Neuronal stem cell (in vitro differentiated cells): ENCODE data around the gene ZMAT3.
A peak's percentile ranks its signal among the peaks of the same experiment; 100 is the strongest.

Source experiments
- DNase-seq: peaks from one replicate; pipeline ENCODE4 v3.0.0-alpha.2; 2013; ENCODE audit warnings: low spot score
- H2AFZ ChIP-seq: one replicate; pipeline ENCODE4 v1.6.1; 2013; ENCODE audit warnings: mild to moderate bottlenecking, low read length, inconsistent platforms
- H2AK5ac ChIP-seq: 2 replicates; pipeline ENCODE4 v1.6.1; 2013; ENCODE audit warnings: low read depth, mild to moderate bottlenecking, inconsistent platforms, low read length, moderate library complexity, mixed read lengths
- H2BK120ac ChIP-seq: 2 replicates; pipeline ENCODE4 v1.6.1; 2013; ENCODE audit warnings: low read depth, mild to moderate bottlenecking, inconsistent platforms, low read length, moderate library complexity, mixed read lengths
- H2BK12ac ChIP-seq: one replicate; pipeline ENCODE4 v1.6.1; 2013; ENCODE audit warnings: low read length, inconsistent platforms
- H2BK15ac ChIP-seq: 2 replicates; pipeline ENCODE4 v1.6.1; 2013; ENCODE audit warnings: mild to moderate bottlenecking, low read length, inconsistent platforms, mixed read lengths
- H2BK5ac ChIP-seq: one replicate; pipeline ENCODE4 v1.6.1; 2013; ENCODE audit warnings: inconsistent platforms, mild to moderate bottlenecking, low read length, moderate library complexity
- H3K14ac ChIP-seq: one replicate; pipeline ENCODE4 v1.6.1; 2013; ENCODE audit warnings: low read length, inconsistent platforms
- H3K18ac ChIP-seq: 2 replicates; pipeline ENCODE4 v1.6.1; 2013; ENCODE audit warnings: low read length, inconsistent platforms
- H3K23ac ChIP-seq: 2 replicates; pipeline ENCODE4 v1.6.1; 2013; ENCODE audit warnings: low read depth, mild to moderate bottlenecking, mixed read lengths, low read length, inconsistent platforms; ENCODE audit not compliant: poor library complexity
- H3K27ac ChIP-seq: replicated peaks from 3 replicates; pipeline ENCODE4 v1.5.1; 2013; ENCODE audit warnings: low read length, inconsistent platforms
- H3K27me3 ChIP-seq, 3 experiments: 2 replicates each; pipeline ENCODE4 v1.6.1; 2013; ENCODE audit warnings: low read length in 3 of 3, mild to moderate bottlenecking in 2 of 3, inconsistent platforms in 1 of 3, low read depth in 1 of 3, mixed read lengths in 1 of 3, moderate library complexity in 1 of 3; ENCODE audit not compliant: control insufficient read depth in 3 of 3, insufficient read depth in 3 of 3
- H3K36me3 ChIP-seq, 2 donors: replicated peaks in 1 of 2; 2 replicates each; pipeline ENCODE4 v1.6.1; 2013; ENCODE audit warnings: low read length in 2 of 2; ENCODE audit not compliant: control insufficient read depth in 2 of 2, insufficient read depth in 2 of 2
- H3K4ac ChIP-seq: 2 replicates; pipeline ENCODE4 v1.6.1; 2013; ENCODE audit warnings: inconsistent platforms, mild to moderate bottlenecking, low read length, moderate library complexity
- H3K4me1 ChIP-seq, 2 donors: 1 replicate in 1 of 2; 2 replicates in 1 of 2; pipeline ENCODE4 v1.6.1; 2013; ENCODE audit warnings: low read length in 2 of 2, low read depth in 1 of 2; ENCODE audit not compliant: control insufficient read depth in 2 of 2, insufficient read depth in 1 of 2
- H3K4me2 ChIP-seq: one replicate; pipeline ENCODE4 v1.6.1; 2013; ENCODE audit warnings: mild to moderate bottlenecking, low read length, inconsistent platforms; ENCODE audit not compliant: insufficient read depth, poor library complexity, severe bottlenecking
- H3K4me3 ChIP-seq, 2 donors: 2 replicates each; pipeline ENCODE4 v1.5.1; 2013; ENCODE audit warnings: low read length in 2 of 2, mild to moderate bottlenecking in 2 of 2, inconsistent platforms in 1 of 2, moderate library complexity in 1 of 2
- H3K79me1 ChIP-seq: one replicate; pipeline ENCODE4 v1.6.1; 2013; ENCODE audit warnings: low read depth, mild to moderate bottlenecking, inconsistent platforms, low read length, moderate library complexity
- H3K9ac ChIP-seq: one replicate; pipeline ENCODE4 v1.6.1; 2013; ENCODE audit warnings: mild to moderate bottlenecking, low read depth, low read length, inconsistent platforms; ENCODE audit not compliant: poor library complexity
- H3K9me3 ChIP-seq, 2 donors: replicated peaks in 1 of 2; 2 replicates each; pipeline versions ENCODE3 to v1.6.1; 2013; ENCODE audit warnings: low read length in 2 of 2, mild to moderate bottlenecking in 2 of 2, inconsistent platforms in 1 of 2, low read depth in 1 of 2, mixed read lengths in 1 of 2, moderate library complexity in 1 of 2; ENCODE audit not compliant: control insufficient read depth in 2 of 2, insufficient read depth in 1 of 2
- H4K8ac ChIP-seq: one replicate; pipeline ENCODE4 v1.6.1; 2013; ENCODE audit warnings: low read depth, mild to moderate bottlenecking, inconsistent platforms, low read length, moderate library complexity
- H4K91ac ChIP-seq: one replicate; pipeline ENCODE4 v1.6.1; 2013; ENCODE audit warnings: low read length, low read depth, mild to moderate bottlenecking, inconsistent platforms; ENCODE audit not compliant: poor library complexity
- WGBS, 2 donors: extraction: QIAGEN DNeasy Blood & Tissue Kit; methylation state at CpG; one replicate each; pipeline ENCODE4 v1.1.7; 2013; ENCODE audit warnings: missing lambda C conversion rate in 2 of 2, mixed read lengths in 1 of 2; ENCODE audit not compliant: insufficient read length in 2 of 2, insufficient replicate concordance in 1 of 2; ENCODE audit errors: extremely low coverage in 2 of 2; 5-methylcytosine and 5-hydroxymethylcytosine counted together

Gene ZMAT3

DNA sequence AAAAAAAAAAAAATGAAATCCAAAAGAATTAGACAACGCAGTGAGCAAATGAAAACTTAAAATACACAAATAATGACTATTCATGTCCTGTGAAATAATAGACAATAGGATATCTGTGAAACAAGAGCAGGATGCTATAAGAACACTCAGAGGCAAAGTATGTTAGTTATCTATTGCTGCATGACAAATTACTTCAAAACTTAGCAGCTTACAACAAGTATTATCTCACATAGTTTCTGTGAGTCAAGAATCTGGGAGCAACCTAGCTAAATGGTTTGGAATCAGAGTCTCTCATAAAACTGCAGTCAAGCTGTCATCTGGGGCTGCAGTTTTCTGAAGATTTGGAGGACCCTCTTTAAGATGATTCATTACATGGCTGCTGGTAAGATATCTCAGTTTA, 36.5 kb upstream of the ZMAT3 start:
- Histone ChIP-seq H2BK12ac (no peak overlapping the region), H3K9me3 (no peaks in the 10 kb centered on the region), H3K23ac (no peak overlapping the region), H3K4me1 (no peaks in the 10 kb centered on the region), H3K14ac (no peak overlapping the region), H4K91ac (no peak overlapping the region), H3K79me1 (no peaks in the 10 kb centered on the region), H2BK120ac (no peak overlapping the region), H3K36me3 (no peaks in the 10 kb centered on the region), H2AK5ac (no peak overlapping the region), H3K27ac (no peak overlapping the region), H3K4me2 (no peak overlapping the region), H3K9ac (no peak overlapping the region), H3K4me3 (no peak overlapping the region), H2BK15ac (no peak overlapping the region), H2AFZ (no peak overlapping the region), H4K8ac (no peak overlapping the region), H3K18ac (no peak overlapping the region), H2BK5ac (no peak overlapping the region), H3K27me3 (no peaks in the 10 kb centered on the region), H3K4ac (no peak overlapping the region)
- no CpG with 5 or more reads among the region's 1 CpG for WGBS, 2 donors
- DNase-seq = no peak

GRCh38 chr3:179107617-179108016, 36.0 kb upstream of the ZMAT3 start:
- no peak overlapping the region for H3K27ac ChIP-seq
- H4K91ac ChIP-seq = no peak overlapping the region
- DNase-seq = no peak
- H3K23ac ChIP-seq = no peak overlapping the region
- H3K14ac ChIP-seq = no peak overlapping the region
- H2BK120ac ChIP-seq = no peak overlapping the region
- no peak overlapping the region for H3K4ac ChIP-seq
- H3K9ac ChIP-seq = no peak overlapping the region
- peaks cover 0 to 2% (median 0%) of the 10 kb centered on the region in 3 experiments for H3K27me3 ChIP-seq
- no peak overlapping the region for H2BK5ac ChIP-seq
- H3K18ac ChIP-seq = no peak overlapping the region
- H3K79me1 ChIP-seq = no peaks in the 10 kb centered on the region
- no peak overlapping the region for H2AFZ ChIP-seq
- H2BK12ac ChIP-seq = no peak overlapping the region
- no peak overlapping the region for H4K8ac ChIP-seq
- H2BK15ac ChIP-seq = no peak overlapping the region
- H3K9me3 ChIP-seq = no peaks in the 10 kb centered on the region
- no peak overlapping the region for H3K4me2 ChIP-seq
- no peak overlapping the region for H3K4me3 ChIP-seq
- H2AK5ac ChIP-seq = no peak overlapping the region
- no CpG with 5 or more reads among the region's 3 CpGs for WGBS, 2 donors
- no peaks in the 10 kb centered on the region for H3K36me3 ChIP-seq
- no peaks in the 10 kb centered on the region for H3K4me1 ChIP-seq

GRCh38 chr3:179105881-179106280, 34.3 kb upstream of the ZMAT3 start:
- no peak overlapping the region for H3K4me2 ChIP-seq
- no peak overlapping the region for H3K14ac ChIP-seq
- H3K36me3 ChIP-seq = no peaks in the 10 kb centered on the region
- no peak overlapping the region for H2BK5ac ChIP-seq
- H3K9me3 ChIP-seq = no peaks in the 10 kb centered on the region
- H3K4me1 ChIP-seq = no peaks in the 10 kb centered on the region
- WGBS, 2 donors = no CpG with 5 or more reads among the region's 1 CpG
- peaks cover 0 to 8% (median 0%) of the 10 kb centered on the region in 3 experiments for H3K27me3 ChIP-seq
- H2AFZ ChIP-seq = no peak overlapping the region
- H2AK5ac ChIP-seq = no peak overlapping the region
- no peak overlapping the region for H3K27ac ChIP-seq
- no peak overlapping the region for H3K18ac ChIP-seq
- no peak overlapping the region for H2BK120ac ChIP-seq
- no peak overlapping the region for H4K91ac ChIP-seq
- no peaks in the 10 kb centered on the region for H3K79me1 ChIP-seq
- no peak overlapping the region for H2BK15ac ChIP-seq
- no peak overlapping the region for H3K9ac ChIP-seq
- no peak overlapping the region for H2BK12ac ChIP-seq
- H3K4ac ChIP-seq = no peak overlapping the region
- DNase-seq = no peak
- no peak overlapping the region for H3K23ac ChIP-seq
- no peak overlapping the region for H4K8ac ChIP-seq
- H3K4me3 ChIP-seq = no peak overlapping the region

- peaks cover 0 to 2% of the 10 kb centered on the region in 2 donors for H3K9me3 ChIP-seq
- H2AFZ ChIP-seq = no peak overlapping the region
- no peak overlapping the region for H3K23ac ChIP-seq
- H2AK5ac ChIP-seq = no peak overlapping the region
- no peaks in the 10 kb centered on the region for H3K4me1 ChIP-seq
- no peak overlapping the region for H3K14ac ChIP-seq
- H3K27ac ChIP-seq = no peak overlapping the region
- H3K4me3 ChIP-seq = no peak overlapping the region
- H3K36me3 ChIP-seq = no peaks in the 10 kb centered on the region
- H2BK12ac ChIP-seq = no peak overlapping the region
- H4K8ac ChIP-seq = no peak overlapping the region
- H3K79me1 ChIP-seq = no peaks in the 10 kb centered on the region
- no peak for DNase-seq
- H3K9ac ChIP-seq = no peak overlapping the region
- no peak overlapping the region for H2BK5ac ChIP-seq
- no peak overlapping the region for H4K91ac ChIP-seq
- no peak overlapping the region for H2BK120ac ChIP-seq
- H3K27me3 ChIP-seq = peaks cover 0 to 16% (median 0%) of the 10 kb centered on the region in 3 experiments
- H3K18ac ChIP-seq = peak overlapping the region; percentile 84
- no peak overlapping the region for H3K4me2 ChIP-seq
- H2BK15ac ChIP-seq = no peak overlapping the region
- H3K4ac ChIP-seq = no peak overlapping the region
These were observed 29.0 kb upstream of the ZMAT3 start for GRCh38 chr3:179100652-179101051.
